ENCODE measurements around the gene SLC52A3.

The SLC52A3 gene

GRCh38 chr20:753136-753535, 15.2 kb downstream of the SLC52A3 start:
- H3K9me3 ChIP-seq (ENCODE audit: low read length): no peaks in the 10 kb centered on the region
- H3K27me3 ChIP-seq (ENCODE audit: insufficient read depth, low read length): no peaks in the 10 kb centered on the region
- no peak overlapping the region for H3K4me3 ChIP-seq (ENCODE audit: low read depth, low read length, poor library complexity, severe bottlenecking)
- no peaks in the 10 kb centered on the region for H3K36me3 ChIP-seq (ENCODE audit: insufficient read depth, low read length)
- H3K79me2 ChIP-seq (ENCODE audit: insufficient read depth, low read length): no peaks in the 10 kb centered on the region
- no peak overlapping the region for H2AFZ ChIP-seq (ENCODE audit: low read length)
- no peaks in the 10 kb centered on the region for H3K4me1 ChIP-seq (ENCODE audit: insufficient read depth, low read length, severe bottlenecking)
- no peak overlapping the region for H3K27ac ChIP-seq (ENCODE audit: low read depth, low read length, poor library complexity, severe bottlenecking)
- TF ChIP-seq CTCF (IDR thresholded peaks at IDR 0.05; ENCODE audit: low read length): no peak
- TF ChIP-seq EZH2 (IDR thresholded peaks at IDR 0.05; ENCODE audit: borderline replicate concordance, low read length): no peak
- H3F3A ChIP-seq (ENCODE audit: insufficient read depth, low read length): no peaks in the 10 kb centered on the region
- H4K20me1 ChIP-seq (ENCODE audit: insufficient read depth, low read length): no peaks in the 10 kb centered on the region
- no peak overlapping the region for H3K4me2 ChIP-seq (ENCODE audit: low read length)
- no peak overlapping the region for H3K9ac ChIP-seq (ENCODE audit: low read length)
- H3K9me2 ChIP-seq (ENCODE audit: low read depth, low read length): no peaks in the 10 kb centered on the region

GRCh38 chr20:752291-752690, 16.0 kb downstream of the SLC52A3 start:
- TF ChIP-seq CTCF (IDR thresholded peaks at IDR 0.05; ENCODE audit: low read length) (no peak), EZH2 (IDR thresholded peaks at IDR 0.05; ENCODE audit: borderline replicate concordance, low read length) (no peak)
- Histone ChIP-seq H2AFZ (ENCODE audit: low read length) (no peak overlapping the region), H3K9me2 (ENCODE audit: low read depth, low read length) (no peaks in the 10 kb centered on the region), H3K4me2 (ENCODE audit: low read length) (no peak overlapping the region), H3K27ac (ENCODE audit: low read depth, low read length, poor library complexity, severe bottlenecking) (no peak overlapping the region), H3F3A (ENCODE audit: insufficient read depth, low read length) (no peaks in the 10 kb centered on the region), H3K4me1 (ENCODE audit: insufficient read depth, low read length, severe bottlenecking) (no peaks in the 10 kb centered on the region), H3K9me3 (ENCODE audit: low read length) (no peaks in the 10 kb centered on the region), H3K27me3 (ENCODE audit: insufficient read depth, low read length) (no peaks in the 10 kb centered on the region), H4K20me1 (ENCODE audit: insufficient read depth, low read length) (no peaks in the 10 kb centered on the region), H3K79me2 (ENCODE audit: insufficient read depth, low read length) (no peaks in the 10 kb centered on the region), H3K36me3 (ENCODE audit: insufficient read depth, low read length) (no peaks in the 10 kb centered on the region), H3K9ac (ENCODE audit: low read length) (no peak overlapping the region), H3K4me3 (ENCODE audit: low read depth, low read length, poor library complexity, severe bottlenecking) (no peak overlapping the region)

- H2AFZ ChIP-seq (ENCODE audit: low read length): no peak overlapping the region
- no peak overlapping the region for H3K9ac ChIP-seq (ENCODE audit: low read length)
- no peak overlapping the region for H3K4me3 ChIP-seq (ENCODE audit: low read depth, low read length, poor library complexity, severe bottlenecking)
- no peaks in the 10 kb centered on the region for H4K20me1 ChIP-seq (ENCODE audit: insufficient read depth, low read length)
- no peak overlapping the region for H3K27ac ChIP-seq (ENCODE audit: low read depth, low read length, poor library complexity, severe bottlenecking)
- H3K9me2 ChIP-seq (ENCODE audit: low read depth, low read length): no peaks in the 10 kb centered on the region
- no peaks in the 10 kb centered on the region for H3K9me3 ChIP-seq (ENCODE audit: low read length)
- H3F3A ChIP-seq (ENCODE audit: insufficient read depth, low read length): no peaks in the 10 kb centered on the region
- TF ChIP-seq CTCF (IDR thresholded peaks at IDR 0.05; ENCODE audit: low read length) (no peak), EZH2 (IDR thresholded peaks at IDR 0.05; ENCODE audit: borderline replicate concordance, low read length) (no peak)
- no peaks in the 10 kb centered on the region for H3K36me3 ChIP-seq (ENCODE audit: insufficient read depth, low read length)
- H3K79me2 ChIP-seq (ENCODE audit: insufficient read depth, low read length): no peaks in the 10 kb centered on the region
- no peaks in the 10 kb centered on the region for H3K4me1 ChIP-seq (ENCODE audit: insufficient read depth, low read length, severe bottlenecking)
- H3K27me3 ChIP-seq (ENCODE audit: insufficient read depth, low read length): no peaks in the 10 kb centered on the region
- no peak overlapping the region for H3K4me2 ChIP-seq (ENCODE audit: low read length)
These were observed 16.5 kb downstream of the SLC52A3 start for GRCh38 chr20:751761-752160.
